Measurements from ENCODE around the gene LYRM4. TPM values are rescaled to one million over a fixed set of nuclear protein-coding genes. Genes with fewer than 3 reads are reported as not detected.

LYRM4 gene
- total RNA-seq, 1 experiment from 2014 or later = 16.5 TPM

DNA sequence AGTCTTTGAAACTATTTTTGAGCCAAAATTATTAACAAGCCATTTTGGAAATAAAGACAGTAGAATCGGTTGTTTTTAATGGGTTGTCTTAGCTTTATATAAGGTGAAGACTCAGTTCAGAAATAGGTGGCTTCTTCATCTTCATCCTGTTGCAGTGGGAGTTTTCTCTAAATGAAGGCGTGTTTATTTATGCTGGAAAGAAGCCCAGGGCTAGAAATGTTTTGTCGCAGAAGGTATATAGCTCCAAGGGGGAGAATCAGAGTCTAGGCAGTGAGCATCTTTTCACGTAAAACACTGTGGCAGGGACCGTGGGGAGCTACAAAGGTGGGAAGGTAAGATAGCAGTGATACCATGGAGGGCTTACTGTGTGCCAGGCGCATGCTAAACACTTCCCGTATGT lies 34.9 kb upstream of the LYRM4 start:
- H3K4me3 Mint-ChIP-seq (ENCODE audit: low read depth, unreplicated experiment) = no peak overlapping the region
- H3K27ac Mint-ChIP-seq (ENCODE audit: unreplicated experiment) = no peak overlapping the region
- H3K36me3 Mint-ChIP-seq (ENCODE audit: insufficient read depth, unreplicated experiment) = no peaks in the 10 kb centered on the region
- TF ChIP-seq, protein P1, sequence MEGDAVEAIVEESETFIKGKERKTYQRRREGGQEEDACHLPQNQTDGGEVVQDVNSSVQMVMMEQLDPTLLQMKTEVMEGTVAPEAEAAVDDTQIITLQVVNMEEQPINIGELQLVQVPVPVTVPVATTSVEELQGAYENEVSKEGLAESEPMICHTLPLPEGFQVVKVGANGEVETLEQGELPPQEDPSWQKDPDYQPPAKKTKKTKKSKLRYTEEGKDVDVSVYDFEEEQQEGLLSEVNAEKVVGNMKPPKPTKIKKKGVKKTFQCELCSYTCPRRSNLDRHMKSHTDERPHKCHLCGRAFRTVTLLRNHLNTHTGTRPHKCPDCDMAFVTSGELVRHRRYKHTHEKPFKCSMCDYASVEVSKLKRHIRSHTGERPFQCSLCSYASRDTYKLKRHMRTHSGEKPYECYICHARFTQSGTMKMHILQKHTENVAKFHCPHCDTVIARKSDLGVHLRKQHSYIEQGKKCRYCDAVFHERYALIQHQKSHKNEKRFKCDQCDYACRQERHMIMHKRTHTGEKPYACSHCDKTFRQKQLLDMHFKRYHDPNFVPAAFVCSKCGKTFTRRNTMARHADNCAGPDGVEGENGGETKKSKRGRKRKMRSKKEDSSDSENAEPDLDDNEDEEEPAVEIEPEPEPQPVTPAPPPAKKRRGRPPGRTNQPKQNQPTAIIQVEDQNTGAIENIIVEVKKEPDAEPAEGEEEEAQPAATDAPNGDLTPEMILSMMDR (IDR thresholded peaks at IDR 0.05; ENCODE audit: unreplicated experiment) = no peak
- no peaks in the 10 kb centered on the region for H3K27me3 Mint-ChIP-seq (ENCODE audit: unreplicated experiment)
- H3K4me1 Mint-ChIP-seq (ENCODE audit: low read depth, unreplicated experiment) = peaks cover 25% of the 10 kb centered on the region
- H3K9me3 Mint-ChIP-seq (ENCODE audit: low read depth, unreplicated experiment) = no peaks in the 10 kb centered on the region
- no TSS peak for BruUV-seq (replicated peaks)
- CTCF ChIA-PET = no interaction called here
- intact Hi-C loops (cut with micrococcal nuclease; ENCODE audit: unreplicated experiment) = no loop called here
- no peak for DNase-seq

- Mint-ChIP-seq H3K4me3 (ENCODE audit: low read depth, unreplicated experiment) (no peak overlapping the region), H3K27me3 (ENCODE audit: unreplicated experiment) (no peaks in the 10 kb centered on the region), H3K27ac (ENCODE audit: unreplicated experiment) (no peak overlapping the region), H3K9me3 (ENCODE audit: low read depth, unreplicated experiment) (no peaks in the 10 kb centered on the region), H3K4me1 (ENCODE audit: low read depth, unreplicated experiment) (peaks cover 25% of the 10 kb centered on the region), H3K36me3 (ENCODE audit: insufficient read depth, unreplicated experiment) (no peaks in the 10 kb centered on the region)
- no TSS peak for BruUV-seq (replicated peaks)
- DNase-seq = no peak
- CTCF ChIA-PET = no interaction called here
- intact Hi-C loops (cut with micrococcal nuclease; ENCODE audit: unreplicated experiment) = no loop called here
- TF ChIP-seq, protein P1 (IDR thresholded peaks at IDR 0.05; ENCODE audit: unreplicated experiment) = no peak
Measured at GRCh38 chr6:5294392-5295211, 33.9 kb upstream of the LYRM4 start.

DNA sequence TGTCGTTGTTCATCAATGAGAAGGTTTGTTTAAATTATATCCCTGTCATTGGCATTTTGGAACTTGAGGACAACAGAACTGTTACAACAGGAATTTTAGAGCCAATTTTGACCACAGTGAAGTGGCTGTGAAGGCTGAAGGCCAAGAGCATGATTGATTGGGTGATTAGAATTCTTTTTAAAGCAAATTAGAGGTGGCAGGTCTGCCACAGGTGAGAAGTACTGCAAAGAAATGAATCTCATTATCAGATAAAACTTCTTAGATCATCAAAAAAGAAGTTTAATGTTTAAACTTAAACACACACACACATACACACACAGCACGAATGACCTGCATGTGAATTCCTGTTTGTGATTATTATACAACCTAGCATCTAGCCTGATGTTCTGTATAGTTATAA lies 32.9 kb upstream of the LYRM4 start:
- TF ChIP-seq, protein P1 (IDR thresholded peaks at IDR 0.05; ENCODE audit: unreplicated experiment) = no peak
- Mint-ChIP-seq H3K27me3 (ENCODE audit: unreplicated experiment) (no peaks in the 10 kb centered on the region), H3K9me3 (ENCODE audit: low read depth, unreplicated experiment) (no peaks in the 10 kb centered on the region), H3K4me3 (ENCODE audit: low read depth, unreplicated experiment) (no peak overlapping the region), H3K36me3 (ENCODE audit: insufficient read depth, unreplicated experiment) (no peaks in the 10 kb centered on the region), H3K27ac (ENCODE audit: unreplicated experiment) (no peak overlapping the region), H3K4me1 (ENCODE audit: low read depth, unreplicated experiment) (peaks cover 25% of the 10 kb centered on the region)
- intact Hi-C loops (cut with micrococcal nuclease; ENCODE audit: unreplicated experiment) = no loop called here
- BruUV-seq (replicated peaks) = no TSS peak
- DNase-seq = no peak
- CTCF ChIA-PET = no interaction called here

DNA sequence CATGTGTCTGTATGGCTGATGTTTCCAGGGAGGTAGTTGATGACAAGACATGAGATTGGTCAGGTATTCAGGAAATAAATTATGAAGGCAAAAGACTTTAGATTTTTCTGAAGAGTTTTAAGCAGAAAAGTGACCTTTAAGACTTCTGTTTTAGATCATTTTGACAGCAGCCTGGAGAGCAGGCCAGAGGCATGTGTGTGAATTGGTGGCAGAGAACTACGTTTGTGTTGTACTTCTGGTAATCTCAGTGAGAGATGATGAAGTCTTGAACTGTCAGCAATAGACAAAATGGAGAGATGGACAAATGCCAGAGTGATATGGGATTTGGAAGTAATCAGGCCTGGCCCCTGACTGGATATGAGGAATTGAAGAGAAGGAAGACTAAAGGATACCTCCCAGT lies 31.4 kb upstream of the LYRM4 start:
- Mint-ChIP-seq H3K4me3 (ENCODE audit: low read depth, unreplicated experiment) (no peak overlapping the region), H3K27me3 (ENCODE audit: unreplicated experiment) (no peaks in the 10 kb centered on the region), H3K9me3 (ENCODE audit: low read depth, unreplicated experiment) (no peaks in the 10 kb centered on the region), H3K27ac (ENCODE audit: unreplicated experiment) (no peak overlapping the region), H3K36me3 (ENCODE audit: insufficient read depth, unreplicated experiment) (no peaks in the 10 kb centered on the region), H3K4me1 (ENCODE audit: low read depth, unreplicated experiment) (peaks cover 36% of the 10 kb centered on the region)
- DNase-seq = no peak
- intact Hi-C loops (cut with micrococcal nuclease; ENCODE audit: unreplicated experiment) = no loop called here
- BruUV-seq (replicated peaks) = no TSS peak
- TF ChIP-seq, protein P1 (IDR thresholded peaks at IDR 0.05; ENCODE audit: unreplicated experiment) = no peak
- CTCF ChIA-PET = no interaction called here

All from Calu3 (cell line).